HCT116 (cell line): ENCODE data around the gene PLCL2. TPM values are rescaled to one million over a fixed set of nuclear protein-coding genes. Genes with fewer than 3 reads are reported as not detected.

Experiments used
- ATAC-seq: fragments of 200-7000 bp; cut with Tn5 transposase; 2 replicates; pipeline ENCODE4 v1.9.1; 2020; ENCODE audit warnings: mild to moderate bottlenecking, moderate library complexity
- BruUV-seq: library from RNA; stranded (reverse); fragments of 400-500 nt; replicated peaks from 2 replicates; lab custom pipeline; 2021; lab: Mats Ljungman, UMichigan
- CTCF ChIA-PET: fragments of 300-600 bp; sonication (Branson Sonifier 250); formaldehyde crosslinking; loops from one replicate; lab custom pipeline; 2021; ENCODE audit warnings: antibody characterized with exemption; lab: Charles Lee
- POLR2A ChIA-PET: fragments of 300-600, 350-600 bp; sonication (Branson Sonifier 250); formaldehyde crosslinking; loops from one replicate; lab custom pipeline; 2021; ENCODE audit warnings: antibody characterized with exemption; lab: Charles Lee
- RAD21 ChIA-PET, 2 experiments: fragments of 300-600 bp; sonication (Branson Sonifier 250); formaldehyde crosslinking; loops; one replicate each; lab custom pipeline; 2023; ENCODE audit warnings: low total read pairs in 2 of 2; ENCODE audit not compliant: uncharacterized antibody in 2 of 2, unreplicated experiment in 2 of 2, low non-redundant PET in 1 of 2; lab: Charles Lee
- DNase-seq: peaks from one replicate; pipeline ENCODE4 v3.0.0-alpha.2; 2010; ENCODE audit warnings: low read depth, low spot score
- H2AFZ ChIP-seq: fragments of 200-600 bp; shearing (Covaris generic), sonication (generic); 2 replicates; pipeline ENCODE4 v1.6.1; 2017; ENCODE audit warnings: low read depth, mixed run types, mixed read lengths, antibody characterized with exemption, low read length; ENCODE audit not compliant: poor library complexity, severe bottlenecking
- H3K27ac ChIP-seq: 2 replicates; pipeline ENCODE4 v1.5.1; 2012; ENCODE audit warnings: low read depth, low read length
- H3K27me3 ChIP-seq: fragments of 200-600 bp; sonication (generic); 2 replicates; pipeline ENCODE4 v1.6.1; 2016; ENCODE audit warnings: mixed run types, low read length, mixed read lengths; ENCODE audit not compliant: insufficient read depth
- H3K36me3 ChIP-seq, 2 experiments: fragments of 200-500 bp in 1 of 2; fragments of 200-600 bp in 1 of 2; sonication (Bioruptor generic) in 1 of 2; sonication (generic) in 1 of 2; 2 replicates each; pipeline versions ENCODE4 v1.5.1 to v1.6.1; 2014 to 2016; ENCODE audit warnings: low read length in 2 of 2, inconsistent platforms in 1 of 2, mixed read lengths in 1 of 2, mixed run types in 1 of 2; ENCODE audit not compliant: insufficient read depth in 2 of 2, control insufficient read depth in 1 of 2
- H3K4me1 ChIP-seq, 2 experiments: fragments of 200-600 bp in 1 of 2; sonication (generic) in 1 of 2; 2 replicates each; pipeline versions ENCODE4 v1.5.1 to v1.6.1; 2012 to 2017; ENCODE audit warnings: low read length in 2 of 2, inconsistent platforms in 1 of 2, mild to moderate bottlenecking in 1 of 2, mixed read lengths in 1 of 2, mixed run types in 1 of 2, moderate library complexity in 1 of 2; ENCODE audit not compliant: insufficient read depth in 2 of 2, control insufficient read depth in 1 of 2
- H3K4me2 ChIP-seq: fragments of 200-600 bp; sonication (generic); 2 replicates; pipeline ENCODE4 v1.6.1; 2017; ENCODE audit warnings: mixed run types, low read length, mixed read lengths
- H3K4me3 ChIP-seq, 2 experiments: fragments of 200-600 bp in 1 of 2; sonication (generic) in 1 of 2; replicated peaks in 1 of 2; 2 replicates each; pipeline ENCODE4 v1.5.1; 2011 to 2016; ENCODE audit warnings: low read length in 2 of 2, control low read depth in 1 of 2, low read depth in 1 of 2, mild to moderate bottlenecking in 1 of 2, mixed read lengths in 1 of 2, mixed run types in 1 of 2
- H3K79me2 ChIP-seq: fragments of 200-600 bp; sonication (generic); 2 replicates; pipeline ENCODE4 v1.6.1; 2017; ENCODE audit warnings: mild to moderate bottlenecking, mixed run types, low read length, moderate library complexity, mixed read lengths; ENCODE audit not compliant: insufficient read depth
- H3K9ac ChIP-seq: fragments of 200-600 bp; sonication (generic); 2 replicates; pipeline ENCODE4 v1.6.1; 2016; ENCODE audit warnings: low read length, mixed read lengths
- H3K9me2 ChIP-seq: fragments of 200-600 bp; sonication (generic), shearing (Covaris generic); 2 replicates; pipeline ENCODE4 v1.6.1; 2017; ENCODE audit warnings: mixed run types, mild to moderate bottlenecking, moderate library complexity; ENCODE audit not compliant: insufficient read depth
- H3K9me3 ChIP-seq, 2 experiments: fragments of 200-500 bp in 1 of 2; fragments of 200-600 bp in 1 of 2; sonication (Bioruptor generic) in 1 of 2; sonication (generic) in 1 of 2; 2 replicates each; pipeline ENCODE4 v1.6.1; 2014 to 2017; ENCODE audit warnings: low read length in 2 of 2, mixed read lengths in 2 of 2, inconsistent platforms in 1 of 2, low read depth in 1 of 2, mild to moderate bottlenecking in 1 of 2, mixed run types in 1 of 2, moderate library complexity in 1 of 2; ENCODE audit not compliant: control insufficient read depth in 1 of 2, insufficient read depth in 1 of 2
- H4K20me1 ChIP-seq: fragments of 200-600 bp; sonication (generic), shearing (Covaris generic); 2 replicates; pipeline ENCODE4 v1.6.1; 2017; ENCODE audit warnings: mixed run types, mild to moderate bottlenecking, moderate library complexity; ENCODE audit not compliant: insufficient read depth
- ATF3 ChIP-seq: IDR thresholded peaks from 2 replicates; pipeline ENCODE4 v1.6.1; 2012
- CEBPB ChIP-seq: IDR thresholded peaks from 2 replicates; pipeline ENCODE4 v1.6.1; 2012; ENCODE audit warnings: low read depth
- CTCF ChIP-seq, 3 experiments: fragments of 200-600 bp in 1 of 3; sonication (generic) in 1 of 3; IDR thresholded peaks in 2 of 3; conservative IDR thresholded peaks in 1 of 3; 2 replicates each; pipeline ENCODE4 v1.5.1; 2012 to 2017; ENCODE audit warnings: low read depth in 2 of 3, low read length in 2 of 3, antibody characterized with exemption in 1 of 3, borderline replicate concordance in 1 of 3, control low read depth in 1 of 3, mild to moderate bottlenecking in 1 of 3, mixed read lengths in 1 of 3, mixed run types in 1 of 3, moderate library complexity in 1 of 3; ENCODE audit not compliant: insufficient read depth in 1 of 3
- ELF1 ChIP-seq: IDR thresholded peaks from 2 replicates; pipeline ENCODE4 v1.6.1; 2012; ENCODE audit warnings: low read depth, borderline replicate concordance
- EZH2phosphoT487 ChIP-seq: fragments of 200-600 bp; IDR thresholded peaks from 2 replicates; pipeline ENCODE4 v1.6.1; 2018; ENCODE audit warnings: antibody characterized with exemption, borderline replicate concordance
- FOSL1 ChIP-seq: IDR thresholded peaks from 2 replicates; pipeline ENCODE4 v1.6.1; 2012; ENCODE audit warnings: low read depth
- MAX ChIP-seq: IDR thresholded peaks from 2 replicates; pipeline ENCODE4 v1.6.1; 2012
- RAD21 ChIP-seq: IDR thresholded peaks from 2 replicates; pipeline ENCODE4 v1.6.1; 2012; ENCODE audit warnings: low read depth, mild to moderate bottlenecking
- REST ChIP-seq: IDR thresholded peaks from 2 replicates; pipeline ENCODE4 v1.6.1; 2012; ENCODE audit warnings: low read depth
- SIN3A ChIP-seq: IDR thresholded peaks from 2 replicates; pipeline ENCODE4 v1.6.1; 2012; ENCODE audit warnings: low read depth
- SP1 ChIP-seq: IDR thresholded peaks from 2 replicates; pipeline ENCODE4 v1.6.1; 2012; ENCODE audit warnings: low read depth
- SRF ChIP-seq: IDR thresholded peaks from 2 replicates; pipeline ENCODE4 v1.6.1; 2012; ENCODE audit warnings: low read depth
- YY1 ChIP-seq: IDR thresholded peaks from 2 replicates; pipeline ENCODE4 v1.6.1; 2011; ENCODE audit warnings: low read length, low read depth, moderate library complexity, mild to moderate bottlenecking; ENCODE audit not compliant: insufficient replicate concordance; ENCODE audit errors: extremely low read depth
- ZNF274 ChIP-seq: fragments of 200-500 bp; sonication (Bioruptor generic); IDR thresholded peaks from 2 replicates; pipeline ENCODE4 v1.6.1; 2014; ENCODE audit warnings: mild to moderate bottlenecking, low read depth, low read length, inconsistent platforms
- intact Hi-C: fragments of 100-400 bp; cut with micrococcal nuclease; formaldehyde crosslinking; loops from 2 replicates; pipeline ENCODE4 v1.10.0; 2022
- total RNA-seq: library from RNA; stranded (reverse); gene quantifications from one replicate; pipeline ENCODE4 v1.2.1, GENCODE V29; 2021; ENCODE audit not compliant: unreplicated experiment
- TF ChIP-seq, protein P1 (sequence below): IDR thresholded peaks from 2 replicates; pipeline ENCODE4 v1.6.1; 2011; ENCODE audit warnings: mild to moderate bottlenecking, low read length, moderate library complexity; ENCODE audit not compliant: insufficient replicate concordance; ENCODE audit errors: extremely low read depth

Gene PLCL2
- total RNA-seq, 1 experiment from 2014 or later = 2.2 TPM

DNA sequence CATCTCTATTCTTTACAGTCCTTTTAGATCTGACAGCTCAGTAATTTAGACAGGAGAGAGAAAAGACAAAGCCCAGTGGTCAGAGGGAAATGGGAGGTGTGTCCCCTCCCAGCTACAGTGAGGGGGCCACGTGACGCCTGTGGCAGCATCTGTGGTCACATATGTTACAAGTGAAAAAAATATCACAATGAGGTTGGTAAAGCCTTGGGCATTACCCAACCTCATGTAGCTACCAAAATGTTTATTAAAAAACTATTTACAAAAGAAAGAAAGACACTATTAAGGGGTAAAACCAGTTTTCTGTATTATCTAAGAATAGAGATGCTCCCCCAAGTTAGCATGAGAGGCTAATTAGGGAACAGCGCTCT, 42.9 kb upstream of the PLCL2 start:
- no peak for DNase-seq
- H3K36me3 ChIP-seq = no peaks in the 10 kb centered on the region
- POLR2A ChIA-PET = no interaction called here
- no peak overlapping the region for H3K9ac ChIP-seq
- BruUV-seq = no TSS peak
- H3K9me2 ChIP-seq = no peaks in the 10 kb centered on the region
- no peaks in the 10 kb centered on the region for H3K27me3 ChIP-seq
- RAD21 ChIA-PET = no interaction called here
- H2AFZ ChIP-seq = no peak overlapping the region
- no peaks in the 10 kb centered on the region for H3K9me3 ChIP-seq
- no peak overlapping the region for H3K4me3 ChIP-seq
- H4K20me1 ChIP-seq = no peaks in the 10 kb centered on the region
- no peaks in the 10 kb centered on the region for H3K79me2 ChIP-seq
- ATAC-seq = no peak
- TF ChIP-seq MAX (no peak), RAD21 (no peak), CEBPB (no peak), ATF3 (no peak), SIN3A (no peak), EZH2phosphoT487 (no peak), SP1 (no peak), ELF1 (no peak), CTCF (IDR thresholded peaks at IDR 0.05 in 2 of 3, conservative IDR thresholded peaks at IDR 0.05 in 1 of 3; ENCODE audit: borderline replicate concordance in 1 of 3, insufficient read depth in 1 of 3, low read depth in 2 of 3, low read length in 2 of 3) (no peak), YY1 (no peak), SRF (no peak), REST (no peak), ZNF274 (no peak), FOSL1 (no peak)
- TF ChIP-seq, protein P1, sequence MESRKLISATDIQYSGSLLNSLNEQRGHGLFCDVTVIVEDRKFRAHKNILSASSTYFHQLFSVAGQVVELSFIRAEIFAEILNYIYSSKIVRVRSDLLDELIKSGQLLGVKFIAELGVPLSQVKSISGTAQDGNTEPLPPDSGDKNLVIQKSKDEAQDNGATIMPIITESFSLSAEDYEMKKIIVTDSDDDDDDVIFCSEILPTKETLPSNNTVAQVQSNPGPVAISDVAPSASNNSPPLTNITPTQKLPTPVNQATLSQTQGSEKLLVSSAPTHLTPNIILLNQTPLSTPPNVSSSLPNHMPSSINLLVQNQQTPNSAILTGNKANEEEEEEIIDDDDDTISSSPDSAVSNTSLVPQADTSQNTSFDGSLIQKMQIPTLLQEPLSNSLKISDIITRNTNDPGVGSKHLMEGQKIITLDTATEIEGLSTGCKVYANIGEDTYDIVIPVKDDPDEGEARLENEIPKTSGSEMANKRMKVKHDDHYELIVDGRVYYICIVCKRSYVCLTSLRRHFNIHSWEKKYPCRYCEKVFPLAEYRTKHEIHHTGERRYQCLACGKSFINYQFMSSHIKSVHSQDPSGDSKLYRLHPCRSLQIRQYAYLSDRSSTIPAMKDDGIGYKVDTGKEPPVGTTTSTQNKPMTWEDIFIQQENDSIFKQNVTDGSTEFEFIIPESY = no peak
- intact Hi-C loops = no loop called here
- no peak overlapping the region for H3K4me2 ChIP-seq
- H3K4me1 ChIP-seq = no peaks in the 10 kb centered on the region
- CTCF ChIA-PET = interaction anchor here (1.6 kb wide), 1 partner anchor 13 kb away, joined by 5 read pairs; no protein-coding TSS in a partner anchor
- H3K27ac ChIP-seq = no peak overlapping the region
